H1 (cell line): ENCODE results near the gene JMJD1C. TPM values are rescaled to one million over a fixed set of nuclear protein-coding genes. Genes with fewer than 3 reads are reported as not detected.

Source experiments
- CTCF ChIA-PET: fragments of 300-600 bp; sonication (Branson Sonifier 250); formaldehyde crosslinking; loops from one replicate; lab custom pipeline; 2021; ENCODE audit not compliant: partially characterized antibody; lab: Charles Lee
- POLR2A ChIA-PET: fragments of 300-600 bp; sonication (Branson Sonifier 250); formaldehyde crosslinking; loops from one replicate; lab custom pipeline; 2021; ENCODE audit warnings: inconsistent platforms; ENCODE audit not compliant: partially characterized antibody; lab: Charles Lee
- DNase-seq, 2 experiments: peaks; one replicate each; pipeline versions ENCODE4 v3.0.0 to v3.0.0-alpha.2; 2010 to 2022; ENCODE audit warnings: low spot score in 2 of 2, low read depth in 1 of 2, mixed read lengths in 1 of 2
- FAIRE-seq: peaks from 2 replicates; lab custom pipeline; 2011; peaks lifted over from hg19 to GRCh38; lab: Jason Lieb, UNC
- H2AFZ ChIP-seq: 2 replicates; pipeline ENCODE4 v1.8.1; 2012; ENCODE audit warnings: low read length, inconsistent platforms
- H2AK5ac ChIP-seq: 2 replicates; pipeline ENCODE4 v1.6.1; 2013; ENCODE audit warnings: low read depth, low read length
- H2BK120ac ChIP-seq: replicated peaks from 2 replicates; pipeline ENCODE3; 2013; ENCODE audit warnings: low read depth, low read length, inconsistent platforms
- H2BK12ac ChIP-seq: 2 replicates; pipeline ENCODE4 v1.6.1; 2013; ENCODE audit warnings: low read depth, low read length
- H2BK15ac ChIP-seq: 2 replicates; pipeline ENCODE4 v1.6.1; 2013; ENCODE audit warnings: low read length
- H2BK20ac ChIP-seq: 2 replicates; pipeline ENCODE4 v1.6.1; 2013; ENCODE audit warnings: low read length
- H2BK5ac ChIP-seq: 2 replicates; pipeline ENCODE4 v1.6.1; 2013; ENCODE audit warnings: low read depth, low read length
- H3K14ac ChIP-seq: 2 replicates; pipeline ENCODE4 v1.6.1; 2013; ENCODE audit warnings: inconsistent platforms; ENCODE audit not compliant: insufficient read length
- H3K18ac ChIP-seq: 2 replicates; pipeline ENCODE4 v1.6.1; 2013; ENCODE audit warnings: low read length; ENCODE audit errors: extremely low read depth
- H3K23ac ChIP-seq: 2 replicates; pipeline ENCODE4 v1.6.1; 2013; ENCODE audit warnings: inconsistent platforms; ENCODE audit not compliant: insufficient read length
- H3K23me2 ChIP-seq: 2 replicates; pipeline ENCODE4 v1.6.1; 2013; ENCODE audit warnings: low read depth, low read length
- H3K27ac ChIP-seq: 2 replicates; pipeline ENCODE4 v1.6.1; 2011; ENCODE audit warnings: low read depth, low read length, inconsistent platforms
- H3K27me3 ChIP-seq, 4 experiments: replicated peaks in 1 of 4; 1 replicate in 1 of 4; 2 replicates in 3 of 4; pipeline versions ENCODE4 v1.6.1 to v1.8.1; 2011 to 2013; ENCODE audit warnings: low read length in 3 of 4, mild to moderate bottlenecking in 3 of 4, inconsistent platforms in 2 of 4, mixed read lengths in 2 of 4, moderate library complexity in 1 of 4; ENCODE audit not compliant: control insufficient read depth in 3 of 4, insufficient read depth in 3 of 4; ENCODE audit errors: extremely low read depth in 1 of 4
- H3K36me3 ChIP-seq, 4 experiments: 2 replicates each; pipeline versions ENCODE4 v1.6.1 to v1.8.1; 2011 to 2013; ENCODE audit warnings: mild to moderate bottlenecking in 4 of 4, low read length in 3 of 4, moderate library complexity in 2 of 4, control low read depth in 1 of 4, inconsistent platforms in 1 of 4; ENCODE audit not compliant: insufficient read depth in 4 of 4, control insufficient read depth in 2 of 4
- H3K4ac ChIP-seq: replicated peaks from 2 replicates; pipeline ENCODE3; 2013; ENCODE audit warnings: low read length, low read depth, mixed read lengths, inconsistent platforms; ENCODE audit not compliant: insufficient read length
- H3K4me1 ChIP-seq, 4 experiments: replicated peaks in 1 of 4; 1 replicate in 1 of 4; 2 replicates in 3 of 4; pipeline versions ENCODE4 v1.6.1 to v1.8.1; 2011 to 2013; ENCODE audit warnings: low read length in 3 of 4, inconsistent platforms in 2 of 4, mixed read lengths in 1 of 4; ENCODE audit not compliant: insufficient read depth in 4 of 4, control insufficient read depth in 3 of 4
- H3K4me2 ChIP-seq, 2 experiments: 2 replicates each; pipeline versions ENCODE4 v1.6.1 to v1.8.1; 2011 to 2013; ENCODE audit warnings: low read depth in 2 of 2, low read length in 2 of 2, control low read depth in 1 of 2, inconsistent platforms in 1 of 2, mild to moderate bottlenecking in 1 of 2; ENCODE audit not compliant: insufficient read depth in 1 of 2
- H3K4me3 ChIP-seq, 4 experiments: fragments of 200-600, 300-600 bp in 1 of 4; sonication (generic), shearing (Covaris generic), sonication (Bioruptor Twin) in 1 of 4; 2 replicates each; pipeline versions ENCODE4 v1.5.1 to v1.8.1; 2011 to 2016; ENCODE audit warnings: low read length in 4 of 4, low read depth in 3 of 4, control low read depth in 2 of 4, inconsistent platforms in 2 of 4, mild to moderate bottlenecking in 2 of 4, mixed read lengths in 1 of 4, moderate library complexity in 1 of 4; ENCODE audit not compliant: insufficient read depth in 2 of 4; ENCODE audit errors: extremely low read depth in 1 of 4
- H3K56ac ChIP-seq: replicated peaks from 2 replicates; pipeline ENCODE3; 2013; ENCODE audit warnings: low read depth, mild to moderate bottlenecking, mixed read lengths, low read length, inconsistent platforms; ENCODE audit not compliant: insufficient read length
- H3K79me1 ChIP-seq: 2 replicates; pipeline ENCODE4 v1.6.1; 2013; ENCODE audit warnings: low read depth, low read length, control low read depth
- H3K79me2 ChIP-seq, 2 experiments: 2 replicates each; pipeline versions ENCODE4 v1.6.1 to v1.8.1; 2012 to 2013; ENCODE audit warnings: low read length in 2 of 2, mild to moderate bottlenecking in 2 of 2, inconsistent platforms in 1 of 2; ENCODE audit not compliant: insufficient read depth in 2 of 2, control insufficient read depth in 1 of 2
- H3K9ac ChIP-seq, 4 experiments: replicated peaks in 1 of 4; 1 replicate in 1 of 4; 2 replicates in 3 of 4; pipeline versions ENCODE4 v1.6.1 to v1.8.1; 2011 to 2013; ENCODE audit warnings: low read depth in 3 of 4, low read length in 3 of 4, control low read depth in 2 of 4, mild to moderate bottlenecking in 2 of 4, moderate library complexity in 2 of 4, inconsistent platforms in 1 of 4; ENCODE audit errors: extremely low read depth in 1 of 4
- H3K9me3 ChIP-seq, 2 experiments: 2 replicates each; pipeline versions ENCODE4 v1.6.1 to v1.8.1; 2012 to 2013; ENCODE audit warnings: mild to moderate bottlenecking in 2 of 2, moderate library complexity in 2 of 2, control low read depth in 1 of 2, inconsistent platforms in 1 of 2, low read depth in 1 of 2, low read length in 1 of 2, mixed read lengths in 1 of 2; ENCODE audit not compliant: insufficient read depth in 2 of 2
- H4K20me1 ChIP-seq, 2 experiments: replicated peaks in 1 of 2; 2 replicates each; pipeline versions ENCODE3 to v1.8.1; 2011 to 2013; ENCODE audit warnings: inconsistent platforms in 2 of 2, low read length in 2 of 2, mild to moderate bottlenecking in 1 of 2; ENCODE audit not compliant: insufficient read depth in 2 of 2, control insufficient read depth in 1 of 2
- H4K5ac ChIP-seq: 2 replicates; pipeline ENCODE4 v1.6.1; 2013; ENCODE audit warnings: low read length, low read depth, mixed read lengths, inconsistent platforms; ENCODE audit not compliant: insufficient read length
- H4K8ac ChIP-seq: 2 replicates; pipeline ENCODE4 v1.8.0; 2013; ENCODE audit warnings: mild to moderate bottlenecking, moderate library complexity, low read length, inconsistent platforms; ENCODE audit not compliant: insufficient read depth; ENCODE audit errors: extremely low read depth
- H4K91ac ChIP-seq: replicated peaks from 2 replicates; pipeline ENCODE3; 2013; ENCODE audit warnings: low read length, mixed read lengths, inconsistent platforms; ENCODE audit not compliant: insufficient read length
- BACH1 ChIP-seq: IDR thresholded peaks from 2 replicates; pipeline ENCODE4 v1.6.1; 2012; ENCODE audit warnings: low read length, improper control_type of control experiment
- BCL11A ChIP-seq, 2 experiments: IDR thresholded peaks; one replicate each; pipeline ENCODE4 v1.6.1; 2011; ENCODE audit warnings: low read depth in 2 of 2, low read length in 2 of 2, mild to moderate bottlenecking in 2 of 2
- CEBPB ChIP-seq: IDR thresholded peaks from 2 replicates; pipeline ENCODE4 v1.6.1; 2012; ENCODE audit warnings: low read depth, low read length
- CHD2 ChIP-seq: IDR thresholded peaks from 2 replicates; pipeline ENCODE4 v1.6.1; 2012; ENCODE audit warnings: low read length, improper control_type of control experiment
- CTCF ChIP-seq, 3 experiments: IDR thresholded peaks; 1 replicate in 2 of 3; 2 replicates in 1 of 3; pipeline versions ENCODE4 v1.5.1 to v1.6.1; 2011; ENCODE audit warnings: low read length in 3 of 3, mild to moderate bottlenecking in 3 of 3, inconsistent platforms in 2 of 3, low read depth in 1 of 3, moderate library complexity in 1 of 3; ENCODE audit not compliant: insufficient read depth in 1 of 3; ENCODE audit errors: control extremely low read depth in 1 of 3
- EGR1 ChIP-seq: IDR thresholded peaks from 2 replicates; pipeline ENCODE4 v1.6.1; 2011; ENCODE audit warnings: low read depth, low read length, borderline replicate concordance
- GTF2F1 ChIP-seq: IDR thresholded peaks from 2 replicates; pipeline ENCODE4 v1.6.1; 2012; ENCODE audit warnings: low read depth, low read length, improper control_type of control experiment, borderline replicate concordance
- KDM5A ChIP-seq: fragments of 200-600 bp; IDR thresholded peaks from 2 replicates; pipeline ENCODE4 v1.7.1; 2012; ENCODE audit warnings: mild to moderate bottlenecking, low read length, inconsistent platforms, mixed read lengths
- MAX ChIP-seq: IDR thresholded peaks from 2 replicates; pipeline ENCODE4 v1.6.1; 2012; ENCODE audit warnings: inconsistent platforms
- NANOG ChIP-seq: IDR thresholded peaks from 2 replicates; pipeline ENCODE4 v1.6.1; 2011; ENCODE audit warnings: low read length, low read depth, mild to moderate bottlenecking, inconsistent platforms; ENCODE audit not compliant: insufficient read depth, poor library complexity, severe bottlenecking
- RFX5 ChIP-seq: IDR thresholded peaks from 2 replicates; pipeline ENCODE4 v1.6.1; 2011; ENCODE audit warnings: low read depth, low read length, improper control_type of control experiment, borderline replicate concordance
- TAF7 ChIP-seq: optimal IDR thresholded peaks from 2 replicates; pipeline ENCODE3; 2011; ENCODE audit warnings: low read depth, mild to moderate bottlenecking, inconsistent platforms, low read length, moderate library complexity, borderline replicate concordance
- WGBS, 2 experiments: shearing (Covaris generic) in 1 of 2; methylation state at CpG; one replicate each; pipeline versions ENCODE4 v1.1.6 to v1.1.7; 2013 to 2015; ENCODE audit warnings: low lambda C conversion rate in 2 of 2, mixed read lengths in 2 of 2, inconsistent platforms in 1 of 2, low coverage in 1 of 2, missing lambda C conversion rate in 1 of 2; ENCODE audit not compliant: insufficient replicate concordance in 2 of 2, insufficient coverage in 1 of 2, insufficient read length in 1 of 2; ENCODE audit errors: extremely low coverage in 1 of 2, missing lambda C conversion rate in 1 of 2; 5-methylcytosine and 5-hydroxymethylcytosine counted together
- polyA plus RNA-seq, 7 experiments: library from polyadenylated mRNA; depleted of rRNA in 3 of 7; stranded (reverse) in 5 of 7; unstranded in 2 of 7; fragments of >200 nt in 5 of 7; fragments of 200-250 nt in 2 of 7; gene quantifications; 1 replicate in 5 of 7; 2 replicates in 1 of 7; 4 replicates in 1 of 7; pipeline versions ENCODE4 v1.2.1 to v1.2.3, GENCODE V29; 2011 to 2013; ENCODE audit warnings: missing spikeins in 2 of 7, mixed read lengths in 2 of 7
- total RNA-seq: library from RNA; stranded (reverse); fragmentation: NEBNext Ultra II Directional; extraction: Animal tissue kit (Norgen Biotek cat#: 25700); gene quantifications from 2 replicates; pipeline ENCODE4 v1.2.1, GENCODE V29; 2021

JMJD1C gene
- total and polyA plus RNA-seq, 2 of the 8 experiments (the other 6 are each of a cell fraction or from before 2014, with no cell fraction given), result 54.5 to 210 TPM

- H3K56ac ChIP-seq, result no peak overlapping the region
- H3K23me2 ChIP-seq, result no peaks in the 10 kb centered on the region
- no peak overlapping the region for H4K5ac ChIP-seq
- no peak overlapping the region for H3K14ac ChIP-seq
- no peak for DNase-seq
- CTCF ChIA-PET, result interaction anchor here (0.7 kb wide), 1 partner anchor 12 kb away, joined by 3 read pairs; no protein-coding TSS in a partner anchor
- H3K23ac ChIP-seq, result no peak overlapping the region
- H4K91ac ChIP-seq, result no peak overlapping the region
- FAIRE-seq, result no peak
- H2BK20ac ChIP-seq, result no peak overlapping the region
- no peak overlapping the region for H3K27ac ChIP-seq
- H2BK120ac ChIP-seq, result no peak overlapping the region
- peaks cover 18 to 44% of the 10 kb centered on the region in 2 experiments for H4K20me1 ChIP-seq
- peaks cover 30 to 100% of the 10 kb centered on the region in 2 experiments for H3K79me2 ChIP-seq
- WGBS, 2 experiments, result 85% methylated on average over 6 of the region's 6 CpGs; no CpG with 5 or more reads in 1 of the 2 experiments
- no peak overlapping the region for H3K4ac ChIP-seq
- no peaks in the 10 kb centered on the region for H3K79me1 ChIP-seq
- H3K9ac ChIP-seq, result no peak overlapping the region
- no peak overlapping the region for H3K4me3 ChIP-seq
- H3K36me3 ChIP-seq, result no peaks in the 10 kb centered on the region; a peak in 3 of 8 replicates
- no peak overlapping the region for H2AK5ac ChIP-seq
- peaks cover 0 to 7% (median 4%) of the 10 kb centered on the region in 4 experiments; a peak in 5 of 7 replicates for H3K4me1 ChIP-seq
- no peak overlapping the region for H3K4me2 ChIP-seq
- no peaks in the 10 kb centered on the region; a peak in 1 of 4 replicates for H3K9me3 ChIP-seq
- POLR2A ChIA-PET, result interaction anchor here (1.0 kb wide), 1 partner anchor 204 kb away, joined by 3 read pairs; no protein-coding TSS in a partner anchor
- no peak overlapping the region for H2BK12ac ChIP-seq
- H2BK5ac ChIP-seq, result no peak overlapping the region
- no peak overlapping the region for H2AFZ ChIP-seq
- H4K8ac ChIP-seq, result no peak overlapping the region
- no peak overlapping the region for H2BK15ac ChIP-seq
- no peak overlapping the region for H3K18ac ChIP-seq
- no peaks in the 10 kb centered on the region for H3K27me3 ChIP-seq
- no peak for TF ChIP-seq KDM5A
- no peak for TF ChIP-seq NANOG
- no peak for TF ChIP-seq TAF7
- TF ChIP-seq EGR1, result no peak
- TF ChIP-seq MAX, result no peak
- TF ChIP-seq BACH1, result no peak
- no peak for TF ChIP-seq BCL11A (IDR thresholded peaks at IDR 0.05; ENCODE audit: low read depth in 2 of 2, low read length in 2 of 2)
- no peak for TF ChIP-seq GTF2F1
- no peak for TF ChIP-seq CEBPB
- TF ChIP-seq CTCF (IDR thresholded peaks at IDR 0.05; ENCODE audit: control extremely low read depth in 1 of 3, insufficient read depth in 1 of 3, low read depth in 1 of 3, low read length in 3 of 3), result no peak
- no peak for TF ChIP-seq CHD2
- TF ChIP-seq RFX5, result no peak
These were observed 225.0 kb downstream of the JMJD1C start for GRCh38 chr10:63240807-63241206.
